ENCODE results near the gene HARS1. TPM values are rescaled to one million over a fixed set of nuclear protein-coding genes. Genes with fewer than 3 reads are reported as not detected.
"Not testable (repeated sequence)": the region's sequence is repeated elsewhere in the genome, so short reads cannot be mapped to it uniquely, and the experiment has no call there.

The HARS1 gene
- total and polyA plus RNA-seq, 4 donors = 51.4 to 100 (median 75.7) TPM

GRCh38 chr5:140630292-140631035 lies 60.7 kb downstream of the HARS1 start:
- Histone ChIP-seq H3K9me3 (ENCODE audit: control insufficient read depth, insufficient read depth, low read length) (peaks cover 3% of the 10 kb centered on the region), H3K27ac (ENCODE audit: low read depth, low read length) (no peak overlapping the region), H3K27me3 (ENCODE audit: control insufficient read depth, insufficient read depth, low read length) (peaks cover 31% of the 10 kb centered on the region), H3K4me1 (ENCODE audit: control insufficient read depth, insufficient read depth, low read length) (peaks cover 17% of the 10 kb centered on the region), H3K36me3 (ENCODE audit: control insufficient read depth, insufficient read depth, low read length) (no peaks in the 10 kb centered on the region), H3K4me3 (ENCODE audit: low read depth, low read length) (no peak overlapping the region)
- WGBS (ENCODE audit: insufficient coverage) = 100% methylated on average over 1 of the region's 2 CpGs
- no peak for DNase-seq (ENCODE audit: low read depth in 4 of 6, low spot score in 6 of 6)

- no peak for DNase-seq (ENCODE audit: low read depth in 4 of 6, low spot score in 6 of 6)
- WGBS (ENCODE audit: insufficient coverage) = no CpG with 5 or more reads among the region's 1 CpG
- Histone ChIP-seq H3K27me3 (ENCODE audit: control insufficient read depth, insufficient read depth, low read length) (peaks cover 28% of the 10 kb centered on the region), H3K4me3 (ENCODE audit: low read depth, low read length) (no peak overlapping the region), H3K9me3 (ENCODE audit: control insufficient read depth, insufficient read depth, low read length) (peaks cover 3% of the 10 kb centered on the region), H3K27ac (ENCODE audit: low read depth, low read length) (no peak overlapping the region), H3K36me3 (ENCODE audit: control insufficient read depth, insufficient read depth, low read length) (no peaks in the 10 kb centered on the region), H3K4me1 (ENCODE audit: control insufficient read depth, insufficient read depth, low read length) (peaks cover 17% of the 10 kb centered on the region)
Measured at GRCh38 chr5:140628711-140629110, 62.5 kb downstream of the HARS1 start.

- DNase-seq (ENCODE audit: low read depth in 4 of 6, low spot score in 6 of 6) = no peak
- Histone ChIP-seq H3K27me3 (ENCODE audit: control insufficient read depth, insufficient read depth, low read length) (peaks cover 22% of the 10 kb centered on the region), H3K4me1 (ENCODE audit: control insufficient read depth, insufficient read depth, low read length) (peaks cover 14% of the 10 kb centered on the region), H3K9me3 (ENCODE audit: control insufficient read depth, insufficient read depth, low read length) (peaks cover 3% of the 10 kb centered on the region), H3K36me3 (ENCODE audit: control insufficient read depth, insufficient read depth, low read length) (no peaks in the 10 kb centered on the region), H3K4me3 (ENCODE audit: low read depth, low read length) (no peak overlapping the region), H3K27ac (ENCODE audit: low read depth, low read length) (no peak overlapping the region)
- 93% methylated on average over 6 of the region's 6 CpGs for WGBS (ENCODE audit: insufficient coverage)
Measured at GRCh38 chr5:140627972-140628371, 63.2 kb downstream of the HARS1 start.

GRCh38 chr5:140624886-140625285 lies 66.3 kb downstream of the HARS1 start:
- not testable (repeated sequence) for H3K36me3 ChIP-seq (ENCODE audit: control insufficient read depth, insufficient read depth, low read length); H3K27me3 ChIP-seq (ENCODE audit: control insufficient read depth, insufficient read depth, low read length); H3K27ac ChIP-seq (ENCODE audit: low read depth, low read length); DNase-seq (ENCODE audit: low read depth in 4 of 6, low spot score in 6 of 6); H3K4me3 ChIP-seq (ENCODE audit: low read depth, low read length); H3K9me3 ChIP-seq (ENCODE audit: control insufficient read depth, insufficient read depth, low read length); H3K4me1 ChIP-seq (ENCODE audit: control insufficient read depth, insufficient read depth, low read length)
- 93% methylated on average over 4 of the region's 10 CpGs for WGBS (ENCODE audit: insufficient coverage)

Small RNAs within 50 kb of the gene (small RNA-seq; reads per million reads assigned to genes)
- gene VTRNA1-1 (ENCODE audit: low replicate concordance) (11.5 reads per million, percentile 96 among the genes with 10 or more reads in this experiment), gene VTRNA1-2 (ENCODE audit: low replicate concordance) (not detected), gene VTRNA1-3 (ENCODE audit: low replicate concordance) (0.89 reads per million, percentile 76 among the genes with 10 or more reads in this experiment)

Other genes with a start within 250 kb of the HARS1 start
- gene EIF4EBP3, start 143.7 kb downstream of the HARS1 start, total RNA-seq = 1 to 10 TPM in 1 of 2 donors, under 1 TPM in 1; 0.40 to 4.5 TPM
- gene EIF4EBP3, start 143.7 kb downstream of the HARS1 start, polyA plus RNA-seq (ENCODE audit: insufficient read length in 2 of 2) = 1 to 10 TPM; 3.2 to 6.9 TPM
- 10 to 100 TPM; 23.3 to 36.1 TPM for gene SRA1, start 133.9 kb downstream of the HARS1 start, total RNA-seq
- gene SRA1, start 133.9 kb downstream of the HARS1 start, polyA plus RNA-seq (ENCODE audit: insufficient read length in 2 of 2) = 10 to 100 TPM; 44.3 to 53.3 TPM
- 10 to 100 TPM; 32.3 to 34.6 TPM for gene APBB3, start 126.8 kb downstream of the HARS1 start, total RNA-seq
- 10 to 100 TPM; 52.6 to 90.1 TPM for gene APBB3, start 126.8 kb downstream of the HARS1 start, polyA plus RNA-seq (ENCODE audit: insufficient read length in 2 of 2)
- 10 to 100 TPM; 10.0 to 14.4 TPM for gene SLC35A4, start 126.5 kb downstream of the HARS1 start, total RNA-seq
- 10 to 100 TPM; 64.1 to 69.0 TPM for gene SLC35A4, start 126.5 kb downstream of the HARS1 start, polyA plus RNA-seq (ENCODE audit: insufficient read length in 2 of 2)
- gene CD14, start 58.2 kb downstream of the HARS1 start, total RNA-seq = 10 to 100 TPM; 38.3 to 42.4 TPM
- gene CD14, start 58.2 kb downstream of the HARS1 start, polyA plus RNA-seq (ENCODE audit: insufficient read length in 2 of 2) = 10 to 100 TPM in 1 of 2 donors, 1 to 10 TPM in 1; 7.9 to 11.3 TPM
- 1 to 10 TPM; 6.7 to 9.3 TPM for gene TMCO6, start 51.9 kb downstream of the HARS1 start, total RNA-seq
- gene TMCO6, start 51.9 kb downstream of the HARS1 start, polyA plus RNA-seq (ENCODE audit: insufficient read length in 2 of 2) = 10 to 100 TPM; 11.6 to 16.2 TPM
- gene NDUFA2, start 43.7 kb downstream of the HARS1 start, total RNA-seq = 10 to 100 TPM; 43.1 to 86.1 TPM
- 10 to 100 TPM; 95.1 to 96.2 TPM for gene NDUFA2, start 43.7 kb downstream of the HARS1 start, polyA plus RNA-seq (ENCODE audit: insufficient read length in 2 of 2)
- 100 to 1,000 TPM in 1 of 2 donors, 10 to 100 TPM in 1; 62.7 to 119 TPM for gene IK, start 43.5 kb downstream of the HARS1 start, total RNA-seq
- gene IK, start 43.5 kb downstream of the HARS1 start, polyA plus RNA-seq (ENCODE audit: insufficient read length in 2 of 2) = 100 to 1,000 TPM; 141 to 149 TPM
- 10 to 100 TPM in 1 of 2 donors, 1 to 10 TPM in 1; 9.4 to 11.7 TPM for gene WDR55, start 26.5 kb downstream of the HARS1 start, total RNA-seq
- 10 to 100 TPM; 15.9 to 22.1 TPM for gene WDR55, start 26.5 kb downstream of the HARS1 start, polyA plus RNA-seq (ENCODE audit: insufficient read length in 2 of 2)
- gene DND1, start 17.8 kb downstream of the HARS1 start, total RNA-seq = under 1 TPM; 0.40 to 0.72 TPM
- 1 to 10 TPM in 1 of 2 donors, not detected in 1; 2.4 TPM for gene DND1, start 17.8 kb downstream of the HARS1 start, polyA plus RNA-seq (ENCODE audit: insufficient read length in 2 of 2)
- 10 to 100 TPM; 24.7 to 36.6 TPM for gene HARS2, start 85 bp upstream of the HARS1 start, total RNA-seq
- 10 to 100 TPM; 36.9 to 45.9 TPM for gene HARS2, start 85 bp upstream of the HARS1 start, polyA plus RNA-seq (ENCODE audit: insufficient read length in 2 of 2)
- gene ZMAT2, start 9.1 kb upstream of the HARS1 start, total RNA-seq = 100 to 1,000 TPM in 1 of 2 donors, 10 to 100 TPM in 1; 36.5 to 102 TPM
- 100 to 1,000 TPM; 103 to 109 TPM for gene ZMAT2, start 9.1 kb upstream of the HARS1 start, polyA plus RNA-seq (ENCODE audit: insufficient read length in 2 of 2)
- 1 to 10 TPM; 1.0 to 4.5 TPM for gene PCDHA1, start 94.8 kb upstream of the HARS1 start, total RNA-seq
- gene PCDHA1, start 94.8 kb upstream of the HARS1 start, polyA plus RNA-seq (ENCODE audit: insufficient read length in 2 of 2) = 1 to 10 TPM; 6.5 to 9.7 TPM
- gene PCDHA2, start 103.5 kb upstream of the HARS1 start, total RNA-seq = 1 to 10 TPM in 1 of 2 donors, under 1 TPM in 1; 0.99 to 3.3 TPM
- 1 to 10 TPM; 4.6 to 5.7 TPM for gene PCDHA2, start 103.5 kb upstream of the HARS1 start, polyA plus RNA-seq (ENCODE audit: insufficient read length in 2 of 2)
- 1 to 10 TPM; 2.1 to 8.3 TPM for gene PCDHA3, start 109.7 kb upstream of the HARS1 start, total RNA-seq
- 10 to 100 TPM in 1 of 2 donors, 1 to 10 TPM in 1; 9.5 to 13.2 TPM for gene PCDHA3, start 109.7 kb upstream of the HARS1 start, polyA plus RNA-seq (ENCODE audit: insufficient read length in 2 of 2)
- gene PCDHA4, start 115.7 kb upstream of the HARS1 start, total RNA-seq = 1 to 10 TPM; 3.2 to 8.6 TPM
- gene PCDHA4, start 115.7 kb upstream of the HARS1 start, polyA plus RNA-seq (ENCODE audit: insufficient read length in 2 of 2) = 1 to 10 TPM; 5.9 to 8.7 TPM
- 1 to 10 TPM; 1.4 to 3.0 TPM for gene PCDHA5, start 130.2 kb upstream of the HARS1 start, total RNA-seq
- gene PCDHA5, start 130.2 kb upstream of the HARS1 start, polyA plus RNA-seq (ENCODE audit: insufficient read length in 2 of 2) = 1 to 10 TPM; 3.7 to 4.4 TPM
- 1 to 10 TPM; 3.0 to 6.9 TPM for gene PCDHA6, start 136.6 kb upstream of the HARS1 start, total RNA-seq
- 10 to 100 TPM; 12.8 to 12.9 TPM for gene PCDHA6, start 136.6 kb upstream of the HARS1 start, polyA plus RNA-seq (ENCODE audit: insufficient read length in 2 of 2)
- gene PCDHA7, start 142.9 kb upstream of the HARS1 start, total RNA-seq = 1 to 10 TPM; 1.8 to 4.8 TPM
- gene PCDHA7, start 142.9 kb upstream of the HARS1 start, polyA plus RNA-seq (ENCODE audit: insufficient read length in 2 of 2) = 1 to 10 TPM; 6.2 to 6.4 TPM
- 1 to 10 TPM in 1 of 2 donors, under 1 TPM in 1; 0.99 to 2.2 TPM for gene PCDHA8, start 149.8 kb upstream of the HARS1 start, total RNA-seq
- 1 to 10 TPM in 1 of 2 donors, under 1 TPM in 1; 0.63 to 4.3 TPM for gene PCDHA8, start 149.8 kb upstream of the HARS1 start, polyA plus RNA-seq (ENCODE audit: insufficient read length in 2 of 2)
- 1 to 10 TPM; 1.2 to 4.1 TPM for gene PCDHA9, start 157.0 kb upstream of the HARS1 start, total RNA-seq
- 1 to 10 TPM in 1 of 2 donors, under 1 TPM in 1; 0.11 to 3.5 TPM for gene PCDHA9, start 157.0 kb upstream of the HARS1 start, polyA plus RNA-seq (ENCODE audit: insufficient read length in 2 of 2)
- 1 to 10 TPM; 2.6 to 4.6 TPM for gene PCDHA10, start 164.5 kb upstream of the HARS1 start, total RNA-seq
- 10 to 100 TPM in 1 of 2 donors, 1 to 10 TPM in 1; 1.1 to 10.8 TPM for gene PCDHA10, start 164.5 kb upstream of the HARS1 start, polyA plus RNA-seq (ENCODE audit: insufficient read length in 2 of 2)
- 10 to 100 TPM in 1 of 2 donors, 1 to 10 TPM in 1; 3.0 to 10.8 TPM for gene PCDHA11, start 177.6 kb upstream of the HARS1 start, total RNA-seq
- 10 to 100 TPM; 10.6 to 13.0 TPM for gene PCDHA11, start 177.6 kb upstream of the HARS1 start, polyA plus RNA-seq (ENCODE audit: insufficient read length in 2 of 2)
- 1 to 10 TPM; 2.5 to 3.8 TPM for gene PCDHA12, start 183.9 kb upstream of the HARS1 start, total RNA-seq
- 1 to 10 TPM; 3.4 to 4.8 TPM for gene PCDHA12, start 183.9 kb upstream of the HARS1 start, polyA plus RNA-seq (ENCODE audit: insufficient read length in 2 of 2)
- 10 to 100 TPM in 1 of 2 donors, 1 to 10 TPM in 1; 1.9 to 12.4 TPM for gene PCDHA13, start 190.8 kb upstream of the HARS1 start, total RNA-seq
- 1 to 10 TPM; 3.6 to 5.7 TPM for gene PCDHA13, start 190.8 kb upstream of the HARS1 start, polyA plus RNA-seq (ENCODE audit: insufficient read length in 2 of 2)
- 10 to 100 TPM in 1 of 2 donors, 1 to 10 TPM in 1; 3.3 to 14.2 TPM for gene PCDHAC1, start 234.9 kb upstream of the HARS1 start, total RNA-seq
- 1 to 10 TPM; 3.6 to 3.8 TPM for gene PCDHAC1, start 234.9 kb upstream of the HARS1 start, polyA plus RNA-seq (ENCODE audit: insufficient read length in 2 of 2)

All from spinal cord (tissue), 10 donors.